Ishikawa (cell line): ENCODE results near the gene NEU3.

Experiments
- CEBPB ChIP-seq: IDR thresholded peaks from 2 replicates; pipeline ENCODE4 v1.6.1; 2012
- CREB1 ChIP-seq: IDR thresholded peaks from 2 replicates; pipeline ENCODE4 v1.6.1; 2012; ENCODE audit warnings: low read depth
- EGR1 ChIP-seq: IDR thresholded peaks from 2 replicates; pipeline ENCODE4 v1.6.1; 2012
- EP300 ChIP-seq: IDR thresholded peaks from 2 replicates; pipeline ENCODE4 v1.6.1; 2012; ENCODE audit warnings: borderline replicate concordance
- FOXM1 ChIP-seq: IDR thresholded peaks from 2 replicates; pipeline ENCODE4 v1.6.1; 2012; ENCODE audit warnings: low read depth, borderline replicate concordance
- NFIC ChIP-seq: IDR thresholded peaks from 2 replicates; pipeline ENCODE4 v1.6.1; 2012
- RAD21 ChIP-seq: IDR thresholded peaks from 2 replicates; pipeline ENCODE4 v1.6.1; 2012; ENCODE audit warnings: low read depth
- REST ChIP-seq: IDR thresholded peaks from 2 replicates; pipeline ENCODE4 v1.6.1; 2012; ENCODE audit warnings: low read depth, mild to moderate bottlenecking
- TAF1 ChIP-seq: IDR thresholded peaks from 2 replicates; pipeline ENCODE4 v1.6.1; 2012; ENCODE audit warnings: low read depth, mild to moderate bottlenecking
- TCF12 ChIP-seq: IDR thresholded peaks from 2 replicates; pipeline ENCODE4 v1.6.1; 2012; ENCODE audit warnings: low read depth
- TEAD4 ChIP-seq: IDR thresholded peaks from 2 replicates; pipeline ENCODE4 v1.6.1; 2012
- USF1 ChIP-seq: IDR thresholded peaks from 2 replicates; pipeline ENCODE4 v1.6.1; 2012
- YY1 ChIP-seq: IDR thresholded peaks from 2 replicates; pipeline ENCODE4 v1.6.1; 2012; ENCODE audit warnings: low read depth
- ZBTB7A ChIP-seq: IDR thresholded peaks from 2 replicates; pipeline ENCODE4 v1.6.1; 2012; ENCODE audit warnings: low read depth
- TF ChIP-seq, protein P1 (sequence below): IDR thresholded peaks from 2 replicates; pipeline ENCODE4 v1.6.1; 2012

NEU3 gene

DNA sequence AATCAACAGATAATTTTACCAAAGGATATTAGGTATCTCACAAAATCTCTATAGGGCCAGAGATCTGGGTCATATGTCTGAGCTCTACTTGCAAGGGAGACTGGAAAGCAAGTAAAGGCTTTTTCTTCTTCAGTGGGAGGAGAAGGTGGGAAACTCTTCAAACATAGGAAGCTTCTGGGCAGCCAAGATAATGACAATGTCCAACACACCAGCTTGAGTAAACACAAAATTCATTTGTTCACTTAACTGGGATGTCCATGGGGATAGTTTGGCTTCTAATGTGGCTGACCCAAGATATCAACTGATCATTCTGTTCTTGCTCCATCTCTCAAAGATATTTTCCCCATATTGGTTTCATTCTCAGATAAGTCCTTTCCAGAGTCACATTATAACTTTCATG, 70.6 kb downstream of the NEU3 start:
- TF ChIP-seq EGR1 (no peak), USF1 (no peak)

GRCh38 chr11:75063741-75064314, 75.1 kb downstream of the NEU3 start:
- no peak for TF ChIP-seq TCF12
- TF ChIP-seq CEBPB: no peak
- TF ChIP-seq TEAD4: no peak
- no peak for TF ChIP-seq TAF1
- TF ChIP-seq EGR1: no peak
- no peak for TF ChIP-seq NFIC
- TF ChIP-seq CREB1: no peak
- no peak for TF ChIP-seq USF1
- TF ChIP-seq EP300: no peak
- no peak for TF ChIP-seq YY1
- TF ChIP-seq, protein P1, sequence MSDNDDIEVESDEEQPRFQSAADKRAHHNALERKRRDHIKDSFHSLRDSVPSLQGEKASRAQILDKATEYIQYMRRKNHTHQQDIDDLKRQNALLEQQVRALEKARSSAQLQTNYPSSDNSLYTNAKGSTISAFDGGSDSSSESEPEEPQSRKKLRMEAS: no peak
- TF ChIP-seq ZBTB7A: no peak
- no peak for TF ChIP-seq FOXM1
- TF ChIP-seq RAD21: no peak
- TF ChIP-seq REST: no peak

DNA sequence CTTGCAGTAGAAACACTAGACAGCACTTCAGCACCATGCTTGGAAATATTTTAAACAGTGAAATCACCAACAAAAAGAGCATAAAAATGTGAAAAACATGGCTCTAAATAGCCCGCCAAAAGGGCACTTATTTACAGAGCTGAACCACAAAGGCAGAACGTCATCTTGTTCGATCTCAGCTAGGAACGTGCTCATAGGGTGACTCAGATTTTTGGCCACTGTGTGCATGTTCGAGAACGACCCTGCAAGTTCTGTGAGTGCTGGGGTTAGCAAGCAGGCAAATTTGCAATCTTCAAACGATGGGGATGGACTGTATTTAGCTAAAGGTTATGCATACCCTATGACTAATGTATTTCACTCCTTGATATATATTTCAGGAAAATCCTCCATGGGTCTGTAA, 77.3 kb downstream of the NEU3 start:
- TF ChIP-seq REST (no peak), TAF1 (no peak), FOXM1 (no peak), TEAD4 (no peak), EP300 (no peak), CEBPB (no peak), YY1 (no peak), EGR1 (no peak), NFIC (no peak), CREB1 (no peak), USF1 (no peak), RAD21 (no peak), ZBTB7A (no peak)
- TF ChIP-seq, protein P1: no peak
